Mesenchymal stem cell (in vitro differentiated cells and primary cell): ENCODE results near the gene PATL2.
"Not testable (repeated sequence)": the region's sequence is repeated elsewhere in the genome, so short reads cannot be mapped to it uniquely, and the experiment has no call there.

Source experiments
- DNase-seq: peaks from one replicate; pipeline ENCODE4 v3.0.0-alpha.2; 2013
- H2AFZ ChIP-seq: one replicate; pipeline ENCODE4 v1.6.1; 2013; ENCODE audit warnings: low read depth, mild to moderate bottlenecking, control low read depth, inconsistent platforms, low read length, moderate library complexity
- H2AK5ac ChIP-seq: 2 replicates; pipeline ENCODE4 v1.6.1; 2013; ENCODE audit warnings: low read length, moderate library complexity, mild to moderate bottlenecking, inconsistent platforms; ENCODE audit not compliant: severe bottlenecking
- H2BK120ac ChIP-seq: one replicate; pipeline ENCODE4 v1.6.1; 2013; ENCODE audit warnings: low read depth, mild to moderate bottlenecking, inconsistent platforms, low read length, moderate library complexity
- H2BK12ac ChIP-seq, 2 experiments: one replicate each; pipeline ENCODE4 v1.6.1; 2013; ENCODE audit warnings: inconsistent platforms in 2 of 2, low read length in 2 of 2, mild to moderate bottlenecking in 2 of 2, moderate library complexity in 2 of 2, control low read depth in 1 of 2
- H2BK15ac ChIP-seq: one replicate; pipeline ENCODE4 v1.6.1; 2013; ENCODE audit warnings: mild to moderate bottlenecking, low read depth, inconsistent platforms; ENCODE audit not compliant: poor library complexity, severe bottlenecking
- H2BK5ac ChIP-seq: 2 replicates; pipeline ENCODE4 v1.6.1; 2013; ENCODE audit warnings: low read depth, mild to moderate bottlenecking, low read length, control low read depth, inconsistent platforms; ENCODE audit not compliant: poor library complexity, severe bottlenecking
- H3K14ac ChIP-seq, 2 experiments: one replicate each; pipeline ENCODE4 v1.6.1; 2013; ENCODE audit warnings: inconsistent platforms in 2 of 2, low read length in 2 of 2, control low read depth in 1 of 2, mild to moderate bottlenecking in 1 of 2, moderate library complexity in 1 of 2
- H3K18ac ChIP-seq, 2 experiments: one replicate each; pipeline ENCODE4 v1.6.1; 2013; ENCODE audit warnings: inconsistent platforms in 2 of 2, low read length in 2 of 2, control low read depth in 1 of 2, low read depth in 1 of 2, mild to moderate bottlenecking in 1 of 2
- H3K23ac ChIP-seq, 2 experiments: one replicate each; pipeline ENCODE4 v1.6.1; 2013; ENCODE audit warnings: inconsistent platforms in 2 of 2, low read length in 2 of 2, mild to moderate bottlenecking in 2 of 2, moderate library complexity in 2 of 2, control low read depth in 1 of 2
- H3K27ac ChIP-seq: 2 replicates; pipeline ENCODE4 v1.5.1; 2013; ENCODE audit warnings: mild to moderate bottlenecking, moderate library complexity, low read length, control low read depth, inconsistent platforms; ENCODE audit not compliant: poor library complexity, severe bottlenecking
- H3K27me3 ChIP-seq, 2 experiments: 2 replicates each; pipeline versions ENCODE4 v1.6.1 to v1.7.0; 2013; ENCODE audit warnings: low read length in 2 of 2, mild to moderate bottlenecking in 2 of 2, moderate library complexity in 2 of 2, control low read depth in 1 of 2, inconsistent platforms in 1 of 2; ENCODE audit not compliant: control insufficient read depth in 1 of 2, insufficient read depth in 1 of 2
- H3K36me3 ChIP-seq, 2 experiments: 2 replicates each; pipeline versions ENCODE4 v1.6.1 to v1.7.0; 2013; ENCODE audit warnings: low read length in 2 of 2, control low read depth in 1 of 2, inconsistent platforms in 1 of 2, low read depth in 1 of 2, mild to moderate bottlenecking in 1 of 2; ENCODE audit not compliant: insufficient read depth in 2 of 2, control insufficient read depth in 1 of 2
- H3K4ac ChIP-seq, 2 experiments: one replicate each; pipeline ENCODE4 v1.6.1; 2013; ENCODE audit warnings: inconsistent platforms in 2 of 2, low read length in 2 of 2, mild to moderate bottlenecking in 2 of 2, moderate library complexity in 2 of 2, control low read depth in 1 of 2, low read depth in 1 of 2
- H3K4me1 ChIP-seq: 2 replicates; pipeline ENCODE4 v1.6.1; 2013; ENCODE audit warnings: low read depth, low read length, control low read depth; ENCODE audit not compliant: control insufficient read depth, insufficient read depth
- H3K4me2 ChIP-seq: 2 replicates; pipeline ENCODE4 v1.6.1; 2013; ENCODE audit warnings: low read length, mild to moderate bottlenecking, inconsistent platforms; ENCODE audit not compliant: poor library complexity, severe bottlenecking
- H3K4me3 ChIP-seq, 2 experiments: 2 replicates each; pipeline versions ENCODE4 v1.5.1 to v1.7.0; 2013; ENCODE audit warnings: low read length in 2 of 2, mild to moderate bottlenecking in 2 of 2, control low read depth in 1 of 2, low read depth in 1 of 2; ENCODE audit not compliant: insufficient read depth in 1 of 2
- H3K79me1 ChIP-seq: replicated peaks from 2 replicates; pipeline ENCODE4 v1.6.1; 2013; ENCODE audit warnings: mild to moderate bottlenecking, control low read depth, low read length, inconsistent platforms; ENCODE audit not compliant: poor library complexity, severe bottlenecking
- H3K9ac ChIP-seq: 2 replicates; pipeline ENCODE4 v1.7.0; 2013; ENCODE audit warnings: mild to moderate bottlenecking, low read length, moderate library complexity
- H3K9me3 ChIP-seq: 2 replicates; pipeline ENCODE4 v1.7.0; 2013; ENCODE audit warnings: mild to moderate bottlenecking, low read length; ENCODE audit not compliant: control insufficient read depth
- H4K8ac ChIP-seq: one replicate; pipeline ENCODE4 v1.6.1; 2013; ENCODE audit warnings: inconsistent platforms, mild to moderate bottlenecking, low read length, moderate library complexity
- H4K91ac ChIP-seq: one replicate; pipeline ENCODE4 v1.6.1; 2013; ENCODE audit warnings: mild to moderate bottlenecking, low read length, inconsistent platforms
- WGBS: methylation state at CpG from one replicate; pipeline ENCODE4 v1.1.7; 2013; ENCODE audit warnings: mixed read lengths; 5-methylcytosine and 5-hydroxymethylcytosine counted together

Gene PATL2

DNA sequence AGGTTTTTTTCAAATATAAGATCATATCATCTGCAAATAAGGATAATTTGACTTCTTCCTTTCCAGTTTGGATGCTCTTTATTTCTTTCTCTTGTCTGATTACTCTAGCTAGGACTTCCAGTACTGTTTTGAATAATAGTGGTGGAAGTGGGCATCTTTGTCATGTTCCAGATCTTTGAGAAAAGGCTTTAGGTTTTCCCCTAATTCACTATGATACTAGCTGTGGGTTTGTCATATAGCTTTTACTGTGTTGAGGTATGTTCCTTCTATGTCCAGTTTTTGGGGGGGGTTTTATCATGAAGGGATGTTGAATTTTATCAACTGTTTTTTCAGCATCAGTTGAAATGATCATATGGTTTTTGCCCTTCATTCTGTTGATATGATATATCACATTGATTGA, 10.4 kb downstream of the PATL2 start:
- not testable (repeated sequence) for H3K27ac ChIP-seq, H2BK5ac ChIP-seq, H2BK12ac ChIP-seq, H3K4me1 ChIP-seq, H3K23ac ChIP-seq, H3K9ac ChIP-seq, H3K4ac ChIP-seq, H4K8ac ChIP-seq, H3K9me3 ChIP-seq, DNase-seq, H3K18ac ChIP-seq, H4K91ac ChIP-seq, H3K4me2 ChIP-seq, H2AFZ ChIP-seq, H3K79me1 ChIP-seq, H2BK15ac ChIP-seq, H2BK120ac ChIP-seq, H3K14ac ChIP-seq, H3K4me3 ChIP-seq, H2AK5ac ChIP-seq, H3K36me3 ChIP-seq
- peaks cover 0 to 15% of the 10 kb centered on the region in 2 experiments for H3K27me3 ChIP-seq

DNA sequence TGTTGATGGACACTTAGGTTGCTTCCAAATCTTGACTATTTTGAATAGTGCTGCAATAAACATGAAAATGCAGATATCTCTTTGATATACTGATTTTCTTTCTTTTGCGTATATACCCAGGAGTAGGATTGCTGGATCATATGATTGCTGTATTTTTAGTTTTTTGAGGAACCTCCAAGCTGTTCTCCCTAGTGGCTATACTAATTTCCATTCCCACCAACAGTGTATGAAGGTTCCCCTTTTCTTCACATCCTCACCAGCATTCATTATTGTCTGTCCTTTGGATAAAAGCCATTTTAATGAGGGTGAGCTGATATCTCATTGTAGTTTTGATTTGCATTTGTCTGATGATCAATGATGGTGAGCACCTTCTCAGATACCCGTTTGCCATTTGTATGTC, 12.5 kb downstream of the PATL2 start:
- H3K9me3 ChIP-seq: peaks cover 3% of the 10 kb centered on the region
- 100% methylated on average over 1 of the region's 2 CpGs for WGBS
- H2BK120ac ChIP-seq: no peak overlapping the region

DNA sequence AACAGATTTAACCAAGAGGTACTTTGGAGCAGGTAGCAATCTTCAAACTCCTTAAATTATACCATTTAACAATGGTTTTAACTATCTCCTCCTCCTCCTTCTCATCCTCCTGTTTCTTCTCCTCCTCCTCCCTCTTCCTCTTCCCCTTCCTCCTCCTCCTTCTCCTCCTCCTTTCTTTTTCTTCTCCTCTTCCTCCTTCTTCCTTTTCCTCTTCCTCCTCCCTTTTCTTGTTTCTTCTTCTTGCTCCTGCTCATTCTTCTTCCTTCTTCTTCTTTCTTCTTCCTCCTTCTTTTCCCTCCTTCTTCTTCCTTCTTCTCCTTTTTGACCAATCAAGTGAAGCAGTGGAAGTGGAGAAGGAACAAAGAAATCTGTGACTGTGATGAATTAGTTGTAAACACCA, 14.1 kb downstream of the PATL2 start:
- Histone ChIP-seq H3K9me3 (no peaks in the 10 kb centered on the region), H3K27me3 (peaks cover 0 to 26% of the 10 kb centered on the region in 2 experiments), H3K79me1 (no peaks in the 10 kb centered on the region), H2BK120ac (no peak overlapping the region), H3K18ac (no peak overlapping the region), H3K4me3 (no peak overlapping the region), H2BK5ac (no peak overlapping the region), H3K14ac (no peak overlapping the region), H3K4ac (no peak overlapping the region), H2AK5ac (no peak overlapping the region), H2BK15ac (no peak overlapping the region), H3K27ac (no peak overlapping the region), H2AFZ (no peak overlapping the region), H3K36me3 (no peaks in the 10 kb centered on the region), H3K4me2 (no peak overlapping the region), H3K9ac (no peak overlapping the region), H3K23ac (no peak overlapping the region), H2BK12ac (no peak overlapping the region), H3K4me1 (no peaks in the 10 kb centered on the region), H4K8ac (no peak overlapping the region), H4K91ac (no peak overlapping the region)
- DNase-seq: no peak

More for the DNA sequence above, 12.5 kb downstream of the PATL2 start:
- no peak overlapping the region for H3K23ac ChIP-seq
- no peak overlapping the region for H2BK5ac ChIP-seq
- H4K91ac ChIP-seq: no peak overlapping the region
- H3K4me1 ChIP-seq: no peaks in the 10 kb centered on the region
- H3K4me2 ChIP-seq: no peak overlapping the region
- no peak overlapping the region for H3K14ac ChIP-seq
- H3K4me3 ChIP-seq: no peak overlapping the region
- H2BK12ac ChIP-seq: no peak overlapping the region
- no peak overlapping the region for H2AK5ac ChIP-seq
- H3K27ac ChIP-seq: no peak overlapping the region
- no peak overlapping the region for H2BK15ac ChIP-seq
- no peaks in the 10 kb centered on the region for H3K79me1 ChIP-seq
- no peaks in the 10 kb centered on the region for H3K36me3 ChIP-seq
- no peak overlapping the region for H3K9ac ChIP-seq
- H3K27me3 ChIP-seq: peaks cover 0 to 22% of the 10 kb centered on the region in 2 experiments
- H2AFZ ChIP-seq: no peak overlapping the region
- no peak overlapping the region for H3K18ac ChIP-seq
- no peak for DNase-seq
- no peak overlapping the region for H3K4ac ChIP-seq
- no peak overlapping the region for H4K8ac ChIP-seq

DNA sequence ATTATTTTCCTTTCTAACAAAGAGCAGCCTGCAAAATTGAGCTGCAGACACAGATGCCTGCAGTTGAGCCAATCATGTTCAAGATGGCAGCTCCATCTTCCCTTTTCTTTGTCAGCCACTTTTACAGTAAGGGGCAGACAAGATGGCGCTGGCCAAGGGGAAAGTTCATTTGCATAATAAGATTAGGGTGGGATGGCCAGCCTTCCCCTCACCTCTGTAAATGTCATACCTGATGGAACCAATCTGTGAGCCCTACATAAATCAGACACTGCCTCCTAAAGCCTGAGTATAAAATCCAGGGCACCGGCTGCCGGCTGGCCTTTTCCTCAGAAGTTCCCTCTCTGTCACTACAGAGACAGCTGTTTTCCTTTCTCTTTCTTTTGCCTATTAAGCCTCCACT, 15.8 kb downstream of the PATL2 start:
- Histone ChIP-seq H3K4me2 (no peak overlapping the region), H3K4ac (no peak overlapping the region), H3K18ac (no peak overlapping the region), H2AFZ (no peak overlapping the region), H2BK120ac (no peak overlapping the region), H3K9ac (no peak overlapping the region), H3K79me1 (no peaks in the 10 kb centered on the region), H2BK5ac (no peak overlapping the region), H4K8ac (no peak overlapping the region), H3K36me3 (no peaks in the 10 kb centered on the region), H3K27me3 (peaks cover 0 to 26% of the 10 kb centered on the region in 2 experiments), H3K4me3 (no peak overlapping the region), H3K4me1 (no peaks in the 10 kb centered on the region), H3K14ac (no peak overlapping the region), H3K9me3 (no peaks in the 10 kb centered on the region), H3K27ac (no peak overlapping the region), H4K91ac (no peak overlapping the region), H3K23ac (no peak overlapping the region), H2BK15ac (no peak overlapping the region), H2AK5ac (no peak overlapping the region), H2BK12ac (no peak overlapping the region)
- WGBS: 97% methylated on average over 3 of the region's 3 CpGs
- no peak for DNase-seq
